ENCODE data around the gene PRSS27. TPM values are rescaled to one million over a fixed set of nuclear protein-coding genes. Genes with fewer than 3 reads are reported as not detected.
"Not testable (repeated sequence)": the region's sequence is repeated elsewhere in the genome, so short reads cannot be mapped to it uniquely, and the experiment has no call there.

Gene PRSS27
- total RNA-seq, 2 donors from 2014 or later, result 3.7 to 4.2 TPM

GRCh38 chr16:2689968-2690801 lies 29.8 kb downstream of the PRSS27 start:
- H3K9ac ChIP-seq (ENCODE audit: extremely low read depth, low read length, poor library complexity, severe bottlenecking), result no peak overlapping the region
- WGBS, 2 experiments (ENCODE audit: insufficient coverage in 1 of 2, insufficient read length in 1 of 2), result 95% methylated on average over 27 to 36 of the region's 36 CpGs
- peak overlapping the region; percentile 55 for H3K27ac Mint-ChIP-seq

GRCh38 chr16:2689422-2689821 lies 30.6 kb downstream of the PRSS27 start:
- H3K9me3 ChIP-seq (ENCODE audit: control insufficient read depth, low read length); H3K27ac Mint-ChIP-seq; H3K36me3 Mint-ChIP-seq (ENCODE audit: low read depth); H3K4me3 ChIP-seq (ENCODE audit: low read length); H3K4me3 Mint-ChIP-seq; H3K9me3 Mint-ChIP-seq; H3K4me1 ChIP-seq (ENCODE audit: control insufficient read depth, insufficient read depth, low read length); H3K9ac ChIP-seq (ENCODE audit: extremely low read depth, low read length, poor library complexity, severe bottlenecking); H3K27me3 Mint-ChIP-seq (ENCODE audit: insufficient read depth); DNase-seq; H3K4me1 Mint-ChIP-seq; H3K27ac ChIP-seq (ENCODE audit: low read depth, low read length); H3K36me3 ChIP-seq (ENCODE audit: control insufficient read depth, insufficient read depth, low read length); H3K27me3 ChIP-seq (ENCODE audit: control insufficient read depth, insufficient read depth, low read length, poor library complexity, severe bottlenecking): not testable (repeated sequence)
- 100% methylated on average over 1 of the region's 13 CpGs; no CpG with 5 or more reads in 1 of the 2 experiments for WGBS, 2 experiments (ENCODE audit: insufficient coverage in 1 of 2, insufficient read length in 1 of 2)

More at GRCh38 chr16:2689968-2690801, 29.8 kb downstream of the PRSS27 start:
- peaks cover 5% of the 10 kb centered on the region for H3K36me3 Mint-ChIP-seq (ENCODE audit: low read depth)
- Histone ChIP-seq H3K27ac (ENCODE audit: low read depth, low read length) (no peak overlapping the region), H3K27me3 (ENCODE audit: control insufficient read depth, insufficient read depth, low read length, poor library complexity, severe bottlenecking) (no peaks in the 10 kb centered on the region), H3K4me1 (ENCODE audit: control insufficient read depth, insufficient read depth, low read length) (no peaks in the 10 kb centered on the region), H3K36me3 (ENCODE audit: control insufficient read depth, insufficient read depth, low read length) (peaks cover 5% of the 10 kb centered on the region), H3K9me3 (ENCODE audit: control insufficient read depth, low read length) (no peaks in the 10 kb centered on the region), H3K4me3 (ENCODE audit: low read length) (no peak overlapping the region)
- TF ChIP-seq CTCF (conservative IDR thresholded peaks at IDR 0.05), result no peak
- no peak for DNase-seq
- H3K4me3 Mint-ChIP-seq, result no peak overlapping the region
- H3K4me1 Mint-ChIP-seq, result peaks cover 4% of the 10 kb centered on the region
- no peaks in the 10 kb centered on the region for H3K27me3 Mint-ChIP-seq (ENCODE audit: insufficient read depth)
- H3K9me3 Mint-ChIP-seq, result no peaks in the 10 kb centered on the region

DNA sequence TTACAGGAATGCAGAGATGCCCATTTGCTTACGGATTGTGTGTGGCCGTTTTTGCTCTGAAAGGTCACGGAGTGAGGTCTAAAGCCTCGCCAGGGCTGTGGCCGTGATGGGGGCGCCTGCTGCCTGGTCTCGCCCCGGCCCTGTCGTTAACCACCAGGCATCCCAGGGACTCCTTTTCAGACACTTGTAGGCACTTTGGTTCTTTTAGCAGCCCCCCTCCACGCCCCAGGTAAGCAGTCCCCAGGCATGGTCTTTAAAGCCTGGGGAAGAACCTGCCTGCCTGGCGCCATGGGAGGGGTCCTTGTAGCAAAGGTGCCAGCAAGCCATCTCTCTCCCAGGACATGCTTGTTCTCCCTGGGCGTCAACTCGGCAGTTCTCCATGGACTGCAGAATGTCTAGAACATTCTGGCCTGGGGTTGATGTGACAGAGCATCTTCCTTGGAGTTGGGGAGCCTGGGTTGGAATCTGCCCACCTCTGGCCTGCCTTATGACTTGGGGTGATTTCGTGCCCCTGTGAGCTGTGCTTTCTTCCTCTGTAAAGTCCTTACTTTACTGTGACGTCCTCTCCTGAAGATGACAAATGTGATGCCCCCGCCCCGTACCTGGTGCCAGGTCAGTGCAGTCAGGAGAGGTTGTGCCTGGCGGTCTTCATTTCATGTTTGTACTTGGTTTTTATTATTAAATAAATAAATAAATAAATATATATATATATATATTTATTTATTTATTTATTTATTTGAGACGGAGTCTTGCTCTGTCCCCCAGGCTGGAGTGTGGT lies 32.3 kb downstream of the PRSS27 start:
- no peak for DNase-seq
- Histone ChIP-seq H3K27ac (ENCODE audit: low read depth, low read length) (no peak overlapping the region), H3K4me3 (ENCODE audit: low read length) (no peak overlapping the region), H3K9ac (ENCODE audit: extremely low read depth, low read length, poor library complexity, severe bottlenecking) (no peak overlapping the region), H3K4me1 (ENCODE audit: control insufficient read depth, insufficient read depth, low read length) (no peaks in the 10 kb centered on the region), H3K9me3 (ENCODE audit: control insufficient read depth, low read length) (no peaks in the 10 kb centered on the region), H3K27me3 (ENCODE audit: control insufficient read depth, insufficient read depth, low read length, poor library complexity, severe bottlenecking) (no peaks in the 10 kb centered on the region), H3K36me3 (ENCODE audit: control insufficient read depth, insufficient read depth, low read length) (peaks cover 5% of the 10 kb centered on the region)
- no peaks in the 10 kb centered on the region for H3K9me3 Mint-ChIP-seq
- H3K4me1 Mint-ChIP-seq, result peaks cover 8% of the 10 kb centered on the region
- no peaks in the 10 kb centered on the region for H3K27me3 Mint-ChIP-seq (ENCODE audit: insufficient read depth)
- no peak overlapping the region for H3K27ac Mint-ChIP-seq
- TF ChIP-seq CTCF (conservative IDR thresholded peaks at IDR 0.05), result no peak
- H3K4me3 Mint-ChIP-seq, result no peak overlapping the region
- 96 to 97% methylated on average over 12 to 18 of the region's 19 CpGs for WGBS, 2 experiments (ENCODE audit: insufficient coverage in 1 of 2, insufficient read length in 1 of 2)
- peaks cover 8% of the 10 kb centered on the region for H3K36me3 Mint-ChIP-seq (ENCODE audit: low read depth)

All from endodermal cell (in vitro differentiated cells).